Raji (cell line): ENCODE measurements around the gene GRIN2A.

Experiments
- POLR2A ChIP-seq: IDR thresholded peaks from 2 replicates; pipeline ENCODE4 v1.6.1; 2011; ENCODE audit warnings: low read depth, low read length, control low read depth; ENCODE audit not compliant: insufficient read depth

Gene GRIN2A

GRCh38 chr16:9929313-9929712, 252.9 kb downstream of the GRIN2A start:
- no peak for TF ChIP-seq POLR2A

GRCh38 chr16:9922441-9922840, 259.8 kb downstream of the GRIN2A start:
- no peak for TF ChIP-seq POLR2A

- no peak for TF ChIP-seq POLR2A
Measured at GRCh38 chr16:9921997-9922396, 260.2 kb downstream of the GRIN2A start.

- TF ChIP-seq POLR2A = no peak
Measured at GRCh38 chr16:9919460-9919859, 262.8 kb downstream of the GRIN2A start.

- no peak for TF ChIP-seq POLR2A
Measured at GRCh38 chr16:9917691-9918090, 264.5 kb downstream of the GRIN2A start.

- no peak for TF ChIP-seq POLR2A
Measured at GRCh38 chr16:9913604-9914326, 268.5 kb downstream of the GRIN2A start.

- TF ChIP-seq POLR2A = no peak
Measured at GRCh38 chr16:9911989-9912388, 270.2 kb downstream of the GRIN2A start.

GRCh38 chr16:9911231-9911630, 271.0 kb downstream of the GRIN2A start:
- no peak for TF ChIP-seq POLR2A

- no peak for TF ChIP-seq POLR2A
Measured at GRCh38 chr16:9909072-9909825, 273.0 kb downstream of the GRIN2A start.

GRCh38 chr16:9908613-9909012, 273.6 kb downstream of the GRIN2A start:
- no peak for TF ChIP-seq POLR2A

- no peak for TF ChIP-seq POLR2A
Measured at GRCh38 chr16:9907752-9908151, 274.5 kb downstream of the GRIN2A start.

GRCh38 chr16:9906218-9906617, 276.0 kb downstream of the GRIN2A start:
- no peak for TF ChIP-seq POLR2A

- TF ChIP-seq POLR2A = no peak
Measured at GRCh38 chr16:9904526-9904925, 277.7 kb downstream of the GRIN2A start.

GRCh38 chr16:9900576-9900975, 281.7 kb downstream of the GRIN2A start:
- TF ChIP-seq POLR2A = no peak

GRCh38 chr16:9898555-9898954, 283.7 kb downstream of the GRIN2A start:
- TF ChIP-seq POLR2A = no peak

- TF ChIP-seq POLR2A = no peak
Measured at GRCh38 chr16:9898124-9898523, 284.1 kb downstream of the GRIN2A start.

GRCh38 chr16:9895817-9896216, 286.4 kb downstream of the GRIN2A start:
- no peak for TF ChIP-seq POLR2A

- no peak for TF ChIP-seq POLR2A
Measured at GRCh38 chr16:9885876-9886275, 296.4 kb downstream of the GRIN2A start.
